Measurements from ENCODE around the gene SULF2. TPM values are rescaled to one million over a fixed set of nuclear protein-coding genes. Genes with fewer than 3 reads are reported as not detected.
A peak's percentile ranks its signal among the peaks of the same experiment; 100 is the strongest.

SULF2 gene
- total RNA-seq, 1 donor from 2014 or later, result 39.7 TPM

DNA sequence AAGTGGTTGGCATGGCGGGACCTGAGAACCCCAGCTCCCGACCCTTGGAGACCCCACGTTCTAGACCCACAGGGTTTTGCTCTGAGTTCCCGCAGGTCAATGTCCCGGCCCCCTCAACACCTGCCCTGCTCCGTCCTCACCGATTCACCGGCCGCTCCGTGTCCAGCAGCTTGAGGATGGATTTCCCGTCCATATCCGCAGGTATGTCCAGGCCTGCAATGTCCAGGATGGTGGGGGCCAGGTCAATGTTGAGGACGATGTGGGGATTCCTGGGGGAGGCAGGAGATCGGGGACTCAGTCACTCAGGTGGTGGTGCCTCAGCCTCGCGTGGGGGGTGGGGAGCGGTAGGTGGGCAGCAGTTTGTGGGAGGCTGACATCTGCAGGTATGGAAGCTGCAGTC, 106.7 kb downstream of the SULF2 start:
- DNase-seq (ENCODE audit: low spot score), result no peak
- intact Hi-C loops (cut with DNase I), result loop anchor here (5.0 kb wide), 1 partner anchor 109 kb away; the partner anchor contains the start of gene SULF2

DNA sequence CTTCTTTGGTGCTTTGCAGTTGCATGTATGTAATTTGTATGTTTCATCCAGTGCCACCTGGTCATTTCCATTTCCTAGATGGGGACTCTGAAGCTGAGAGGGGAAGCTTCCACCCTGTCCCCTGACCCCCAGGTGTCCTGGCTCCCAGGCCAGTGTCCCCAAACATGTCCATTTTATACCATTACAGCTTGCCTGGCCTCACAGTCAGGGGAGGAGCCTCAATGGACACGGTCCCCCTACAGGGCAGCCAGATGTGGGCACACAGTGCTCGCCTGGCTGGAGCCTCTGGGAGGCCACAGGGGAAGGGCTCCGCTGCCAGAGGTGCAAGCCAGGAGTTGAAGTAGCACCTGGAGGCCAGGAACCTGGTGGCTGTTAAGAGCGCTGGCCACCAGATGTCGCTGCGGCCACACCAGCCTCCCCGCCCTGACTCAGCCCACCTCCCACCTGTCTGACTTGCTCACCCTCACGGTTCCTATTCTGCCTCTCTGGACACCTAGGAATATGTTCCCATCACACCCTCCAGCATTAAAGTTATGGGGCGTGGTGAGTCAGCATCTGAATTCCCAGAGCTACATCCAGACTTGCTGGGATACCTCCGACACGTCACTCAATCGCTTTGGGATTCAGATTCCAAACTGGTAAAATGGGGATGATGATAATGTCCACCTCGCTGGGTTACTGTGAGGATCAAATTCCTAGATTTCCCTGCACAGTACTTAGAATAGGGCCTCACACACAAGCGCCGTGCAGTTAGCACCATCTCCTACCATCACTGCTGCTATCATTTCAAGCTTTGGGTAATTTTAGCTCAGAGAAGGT, 107.4 kb downstream of the SULF2 start:
- DNase-seq (ENCODE audit: low spot score), result peak; percentile 80
- intact Hi-C loops (cut with DNase I), result loop anchor here (2.0 to 5.0 kb wide), 2 partner anchors 109 to 943 kb away; partner anchors contain the start of gene SULF2

DNA sequence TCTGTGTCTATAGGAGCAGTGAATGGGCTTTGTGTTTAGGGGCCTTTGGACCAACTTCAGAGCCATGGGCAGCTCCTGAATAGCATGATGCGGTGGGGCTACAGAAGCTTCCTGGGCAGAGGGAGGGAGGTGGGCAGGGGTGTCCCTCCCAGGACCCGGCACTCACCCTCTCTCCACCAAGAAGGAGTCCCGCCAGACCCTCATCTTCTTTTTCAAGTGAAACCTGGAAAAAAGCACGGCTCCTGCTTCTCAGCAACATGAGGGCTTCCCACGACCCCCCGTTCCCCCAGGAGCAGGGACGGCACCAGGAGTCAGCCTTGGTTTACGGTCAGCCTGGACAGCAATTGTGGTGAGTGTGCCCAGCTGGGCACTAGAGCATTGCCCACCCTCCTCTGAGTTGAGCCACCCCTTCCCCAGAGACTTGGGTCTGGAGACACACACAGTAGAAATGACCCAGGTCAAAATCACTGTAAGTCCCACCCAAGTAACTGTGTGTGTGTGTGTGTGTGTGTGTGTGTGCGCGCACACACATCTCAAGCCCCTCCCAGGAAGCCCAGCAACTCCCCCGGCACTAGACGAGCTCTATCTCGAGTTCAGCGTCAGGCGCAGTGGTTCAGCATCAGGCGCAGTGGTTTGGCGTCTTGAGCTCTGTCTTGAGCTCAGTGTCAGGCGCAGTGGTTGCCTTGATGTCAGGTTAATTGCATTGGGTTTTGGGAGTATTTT, 108.2 kb downstream of the SULF2 start:
- intact Hi-C loops (cut with DNase I), result loop anchor here (2.0 to 5.0 kb wide), 2 partner anchors 110 to 944 kb away; partner anchors contain the start of gene SULF2

DNA sequence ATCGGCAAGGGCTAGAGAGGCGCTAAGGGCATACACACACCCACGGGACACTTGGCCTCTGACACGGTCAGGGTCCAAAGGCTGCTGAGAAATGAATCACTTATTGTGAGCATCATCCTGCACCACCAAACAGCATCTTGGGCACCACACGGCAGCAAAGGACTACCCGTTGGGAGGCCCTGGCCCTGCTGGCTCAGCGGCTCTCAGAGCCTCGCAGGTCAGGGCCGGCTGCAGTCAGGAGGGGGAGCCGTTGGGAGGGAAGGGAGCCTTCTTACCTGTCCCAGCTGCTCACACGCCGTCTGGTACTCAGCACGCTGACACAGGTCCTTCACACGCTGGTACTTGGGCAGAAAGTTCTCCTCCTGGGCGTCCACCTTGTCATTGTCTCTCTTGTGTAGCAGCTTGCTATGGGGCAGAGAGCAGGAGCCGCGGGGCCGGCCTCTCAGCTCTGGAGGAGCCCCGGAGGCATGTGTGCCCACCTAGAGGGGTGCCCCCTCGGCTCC, 109.0 kb downstream of the SULF2 start:
- no peak for DNase-seq (ENCODE audit: low spot score)
- intact Hi-C loops (cut with DNase I), result loop anchor here (2.0 to 5.0 kb wide), 2 partner anchors 111 to 945 kb away; partner anchors contain the start of gene SULF2

More for the DNA sequence above, 108.2 kb downstream of the SULF2 start:
- peak; percentile 55 for DNase-seq (ENCODE audit: low spot score)

DNA sequence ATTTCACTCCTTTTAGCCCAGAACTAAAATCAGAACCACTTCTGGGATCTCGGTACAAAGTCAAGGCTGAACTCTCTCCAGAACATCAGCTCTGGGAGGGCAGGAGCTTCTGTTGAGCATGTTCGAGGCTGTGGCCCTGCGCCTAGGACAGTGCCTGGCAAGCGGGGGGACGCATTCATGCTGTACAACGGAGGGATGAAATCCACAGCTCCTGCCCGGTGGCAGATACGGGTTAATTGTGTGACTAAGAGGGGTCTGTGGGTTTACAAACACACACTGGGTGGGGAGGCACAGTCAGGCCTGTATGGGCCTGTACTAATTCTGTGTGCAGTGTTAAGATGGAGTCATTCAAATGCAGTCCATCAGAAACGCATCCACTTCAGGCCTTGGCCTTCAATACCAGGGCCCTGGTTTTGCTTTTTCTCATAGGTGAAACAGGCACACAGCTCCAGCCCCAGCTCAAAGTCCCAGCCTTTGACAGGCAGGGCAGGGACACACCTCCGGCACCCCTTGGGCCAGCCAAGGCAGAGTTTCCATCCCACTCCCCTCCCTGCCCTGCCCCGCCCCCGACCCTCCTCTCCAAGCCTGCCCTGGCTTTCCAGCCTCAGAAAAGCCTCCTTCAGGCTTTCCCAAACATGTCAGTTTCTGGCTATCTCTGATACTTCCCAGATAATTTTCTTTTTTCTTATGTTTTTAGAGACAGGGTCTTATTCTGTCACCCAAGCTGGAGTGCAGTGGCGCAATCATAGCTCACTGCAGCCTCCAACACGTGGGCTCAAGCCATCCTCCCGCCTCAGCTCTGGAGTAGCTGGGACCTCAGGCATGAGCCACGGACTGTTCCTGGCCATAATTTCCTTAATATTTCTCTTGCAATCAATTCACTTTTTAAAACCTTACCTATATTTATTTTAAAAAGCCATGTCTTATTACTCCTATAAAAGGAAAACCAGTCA, 109.8 kb downstream of the SULF2 start:
- intact Hi-C loops (cut with DNase I), result loop anchor here (2.0 to 5.0 kb wide), 2 partner anchors 112 to 945 kb away; partner anchors contain the start of gene SULF2
- DNase-seq (ENCODE audit: low spot score), result no peak

DNA sequence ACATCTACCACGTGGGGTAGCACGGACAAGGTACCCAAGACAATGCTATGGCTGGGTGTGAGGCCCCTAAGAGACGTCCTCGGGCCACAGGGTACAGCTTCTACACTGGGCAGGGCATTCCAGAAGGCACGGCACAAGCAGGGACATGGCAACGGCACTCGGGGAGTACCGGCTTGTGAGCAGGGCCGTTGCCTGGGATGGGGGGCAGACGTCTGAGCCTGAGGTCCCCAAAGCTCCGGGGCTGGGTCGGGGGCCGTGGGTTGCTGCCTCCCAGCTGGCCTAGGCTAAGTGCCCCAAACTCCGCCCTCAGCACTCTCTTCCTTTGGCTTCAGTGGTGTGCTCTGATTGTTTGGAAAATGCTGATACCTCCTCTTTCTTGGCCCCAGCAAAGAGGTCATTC, 110.6 kb downstream of the SULF2 start:
- no peak for DNase-seq (ENCODE audit: low spot score)
- intact Hi-C loops (cut with DNase I), result loop anchor here (5.0 kb wide), 1 partner anchor 113 kb away; the partner anchor contains the start of gene SULF2

DNA sequence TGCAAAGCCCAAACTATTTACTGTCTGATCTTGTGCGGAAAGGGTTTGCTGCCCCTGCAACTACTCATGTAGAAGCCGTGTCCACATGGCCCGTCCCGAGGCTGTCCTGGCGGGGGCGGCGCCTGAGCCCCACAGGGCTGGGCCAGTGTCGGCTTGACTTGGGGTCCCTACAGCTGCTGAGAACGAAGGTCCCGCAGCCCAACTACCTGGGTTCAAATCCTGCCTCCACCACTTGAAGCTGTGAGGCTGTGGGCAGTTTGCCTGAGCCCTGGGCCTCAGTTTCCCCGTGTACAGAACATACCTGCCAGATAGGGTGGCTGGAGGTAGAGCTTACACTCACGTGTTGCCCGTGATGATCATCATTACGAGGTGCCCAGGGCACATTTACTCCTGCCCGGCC, 111.1 kb downstream of the SULF2 start:
- intact Hi-C loops (cut with DNase I), result no loop called here

DNA sequence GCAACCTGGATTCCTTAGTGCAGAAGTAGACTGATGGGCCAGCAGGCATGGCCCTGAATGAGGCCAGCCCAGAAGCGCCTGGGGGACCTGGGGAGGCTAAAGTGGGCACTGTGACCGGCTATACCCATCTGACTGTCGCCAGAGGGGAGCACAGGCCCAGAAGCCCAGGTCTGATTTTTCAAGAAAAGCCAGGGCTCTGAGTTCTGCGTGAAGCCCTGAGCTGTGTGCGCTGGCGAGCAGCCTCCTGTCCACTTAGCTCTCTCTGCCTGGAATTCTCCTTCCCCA, 111.7 kb downstream of the SULF2 start:
- intact Hi-C loops (cut with DNase I), result no loop called here
- DNase-seq (ENCODE audit: low spot score), result no peak

More for the DNA sequence above, 111.1 kb downstream of the SULF2 start:
- DNase-seq (ENCODE audit: low spot score), result no peak

DNA sequence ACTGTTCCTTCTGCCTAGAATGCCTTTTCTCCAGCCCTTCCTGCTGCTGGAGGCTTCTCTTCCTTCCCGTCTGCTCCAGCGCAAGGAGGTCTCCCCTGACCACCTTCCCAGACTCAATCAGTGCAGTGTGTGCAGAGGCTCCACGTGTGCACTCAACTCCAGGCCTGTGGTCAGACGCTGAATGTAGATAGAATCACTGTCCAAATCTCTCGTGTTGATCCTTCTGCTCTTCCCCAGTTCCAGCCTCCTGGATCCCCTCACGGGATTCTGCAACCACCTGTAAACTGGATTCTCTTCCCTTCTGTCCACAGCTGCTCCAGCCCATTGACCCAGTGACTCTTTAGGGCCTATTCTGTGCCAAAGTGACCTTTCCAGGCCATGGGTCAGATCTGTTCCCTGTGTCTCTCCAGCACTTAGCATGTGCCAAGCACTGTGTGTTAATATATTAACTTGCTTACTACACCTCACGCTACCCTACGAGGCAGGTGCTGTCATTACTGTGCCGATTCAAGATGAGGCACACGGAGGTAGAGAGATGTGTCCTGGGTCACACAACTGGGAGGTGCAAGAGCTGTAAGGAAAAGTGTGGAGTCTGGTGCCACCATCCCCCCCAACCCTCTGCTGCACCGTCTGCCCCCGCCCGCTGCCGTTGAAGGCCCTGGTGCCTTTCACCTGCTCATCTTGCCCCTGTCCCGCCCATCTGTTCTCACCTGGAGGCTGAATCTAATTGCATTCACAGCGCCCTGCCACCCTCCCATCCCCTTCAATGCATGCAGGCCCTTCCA, 112.2 kb downstream of the SULF2 start:
- DNase-seq (ENCODE audit: low spot score), result no peak
- intact Hi-C loops (cut with DNase I), result no loop called here

DNA sequence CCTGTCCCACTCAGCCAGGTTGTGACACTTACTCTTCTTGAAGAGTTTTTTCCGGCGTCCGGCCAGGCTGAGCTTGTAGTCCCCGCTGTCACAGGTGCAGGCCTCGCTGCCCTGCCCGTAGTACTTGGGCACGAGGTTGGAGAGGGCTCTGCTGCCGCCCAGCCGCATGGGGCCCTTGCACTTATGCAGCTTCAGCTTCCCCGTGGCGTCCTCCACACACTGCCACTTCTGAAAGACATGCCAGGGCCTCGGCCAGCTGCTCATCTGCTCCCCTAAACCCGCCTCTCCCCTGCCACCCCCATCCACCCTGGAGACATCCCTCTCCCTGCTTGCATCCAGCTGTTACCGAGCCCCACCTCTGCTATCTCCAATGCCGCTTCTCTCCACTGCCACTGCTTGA, 113.1 kb downstream of the SULF2 start:
- DNase-seq (ENCODE audit: low spot score), result no peak
- intact Hi-C loops (cut with DNase I), result no loop called here

DNA sequence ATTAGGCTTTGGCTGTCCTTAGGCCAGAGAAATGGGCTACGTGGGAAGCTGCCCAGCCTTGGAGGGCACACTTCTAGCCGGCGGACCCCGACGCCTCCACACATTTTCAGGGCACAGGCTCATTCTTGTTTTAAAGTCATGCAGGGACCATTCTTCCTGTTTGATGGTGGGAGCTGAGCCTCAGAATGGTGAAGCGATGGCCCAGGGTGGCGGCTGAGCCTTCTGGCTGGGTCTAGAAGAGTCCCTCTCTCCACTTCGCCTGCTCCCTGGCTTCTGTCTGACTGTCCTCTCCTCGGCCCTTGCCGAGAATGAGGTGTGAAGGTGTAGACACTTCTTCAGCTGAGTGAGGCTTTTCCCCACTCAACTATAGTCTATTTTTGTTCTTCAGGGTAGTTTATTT, 114.4 kb downstream of the SULF2 start:
- intact Hi-C loops (cut with DNase I), result no loop called here
- no peak for DNase-seq (ENCODE audit: low spot score)

DNA sequence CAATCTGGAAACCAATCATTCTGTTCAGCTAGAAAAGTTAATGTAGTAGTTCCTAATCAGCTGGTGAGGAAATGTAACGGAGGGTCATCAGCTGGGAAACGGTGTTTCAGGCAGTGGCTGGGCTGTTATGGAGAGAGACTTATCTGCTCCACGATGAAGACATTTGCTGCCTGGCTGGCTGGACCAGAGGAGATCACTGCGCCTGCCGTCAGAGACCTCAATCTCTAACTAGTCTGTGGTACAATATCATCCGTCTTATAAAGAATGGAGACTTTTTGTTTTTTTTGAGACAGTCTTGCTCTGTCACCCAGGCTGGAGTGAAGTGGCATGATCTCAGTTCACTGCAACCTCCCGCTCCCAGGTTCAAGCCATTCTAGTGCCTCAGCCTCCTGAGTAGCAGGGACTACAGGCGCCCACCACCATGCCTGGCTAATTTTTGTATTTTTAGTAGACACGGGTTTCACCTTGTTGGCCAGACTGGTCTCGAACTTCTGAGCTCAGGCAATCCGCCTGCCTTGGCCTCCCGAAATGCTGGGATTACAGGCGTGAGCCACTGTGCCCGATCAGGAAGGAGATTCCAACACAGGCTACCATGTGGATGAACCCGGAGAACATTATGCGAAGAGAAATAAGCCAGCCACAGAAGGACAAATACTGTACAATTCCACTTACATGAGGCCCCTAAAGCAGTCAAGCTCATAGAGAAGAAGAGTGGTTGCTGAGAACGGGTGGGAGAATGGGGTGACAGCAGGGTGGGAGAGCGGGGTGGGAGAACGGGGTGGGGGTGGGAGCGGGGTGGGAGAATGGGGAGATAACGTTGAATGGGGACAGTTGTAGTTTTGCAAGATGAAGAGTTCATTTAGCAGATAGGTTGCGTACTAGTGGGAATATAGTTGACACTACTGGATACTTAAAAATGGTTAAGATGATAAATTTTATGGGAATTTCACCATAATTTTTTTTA, 115.1 kb downstream of the SULF2 start:
- intact Hi-C loops (cut with DNase I), result no loop called here
- DNase-seq (ENCODE audit: low spot score), result no peak

DNA sequence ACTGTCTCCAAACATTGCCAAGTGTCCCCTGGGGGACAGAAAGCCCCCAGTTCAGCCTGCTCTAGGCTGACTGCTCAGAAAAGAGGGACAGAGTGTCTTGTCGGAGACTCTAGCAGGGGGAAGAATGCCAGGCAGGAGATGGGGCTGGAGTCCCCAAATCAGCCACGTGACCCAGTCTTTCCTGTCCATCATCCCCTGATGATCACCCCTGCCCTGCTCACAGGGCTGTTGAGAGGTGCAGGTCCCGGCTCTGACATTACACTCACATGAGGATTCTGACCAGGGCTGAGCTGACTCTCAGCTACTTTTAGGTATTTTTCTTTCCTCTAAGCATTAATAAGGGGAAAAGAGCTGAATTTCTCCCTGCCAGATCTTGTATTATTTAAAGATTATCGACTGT, 115.8 kb downstream of the SULF2 start:
- intact Hi-C loops (cut with DNase I), result no loop called here
- no peak for DNase-seq (ENCODE audit: low spot score)

DNA sequence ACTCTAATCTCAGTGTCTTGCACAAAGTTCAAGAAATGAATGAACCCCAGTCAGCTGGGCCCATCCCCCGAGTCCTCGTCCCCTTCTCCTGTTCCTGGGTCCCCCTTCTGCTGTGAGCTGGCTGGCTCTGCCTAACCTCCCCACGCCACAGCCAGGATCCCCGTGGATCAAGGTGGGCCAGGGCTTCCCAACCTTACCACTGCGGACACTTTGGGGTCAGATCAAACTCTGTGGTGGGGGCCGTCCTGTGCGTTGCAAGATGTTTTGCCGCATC, 116.2 kb downstream of the SULF2 start:
- intact Hi-C loops (cut with DNase I), result no loop called here

DNA sequence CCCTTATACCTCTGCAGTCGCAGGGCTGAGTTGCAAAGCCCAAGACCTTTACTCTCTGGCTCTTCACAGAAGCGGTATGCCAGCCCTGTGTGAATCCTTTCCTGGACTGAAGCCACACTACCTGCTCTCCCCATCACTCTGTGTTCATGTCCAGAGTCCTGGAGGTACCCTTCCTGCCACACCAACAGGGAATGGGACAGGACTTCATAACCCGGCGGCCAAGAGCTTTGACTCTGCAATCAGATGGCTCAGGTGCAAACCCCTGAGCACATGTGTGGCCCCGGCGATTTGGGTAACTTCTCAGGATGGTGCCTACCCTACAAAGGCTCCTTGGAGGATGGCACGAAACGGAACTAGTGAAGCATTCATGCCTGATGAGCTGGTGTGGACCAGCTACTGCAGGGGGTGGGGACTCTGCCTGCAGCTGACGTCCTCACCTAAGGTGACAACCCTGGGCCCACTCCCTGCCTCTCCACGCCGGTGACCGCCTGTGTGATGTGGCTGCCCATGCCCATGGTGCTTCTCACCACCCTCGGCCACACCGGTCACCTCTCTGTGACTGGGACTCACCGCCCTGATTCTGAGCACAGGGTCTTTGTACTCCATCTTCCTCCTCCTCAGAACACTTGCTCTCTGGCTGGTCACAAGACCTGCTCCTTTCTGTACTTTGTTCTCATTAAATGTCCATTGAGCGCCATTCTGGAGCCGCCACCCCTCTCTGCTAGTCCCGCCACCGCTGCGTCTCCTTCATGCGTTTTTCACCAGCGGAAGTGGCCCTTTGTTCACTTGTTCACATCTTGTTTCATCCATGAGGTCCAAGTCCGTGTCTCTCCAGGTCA, 116.7 kb downstream of the SULF2 start:
- intact Hi-C loops (cut with DNase I), result no loop called here
- no peak for DNase-seq (ENCODE audit: low spot score)

More for the DNA sequence above, 116.2 kb downstream of the SULF2 start:
- no peak for DNase-seq (ENCODE audit: low spot score)

DNA sequence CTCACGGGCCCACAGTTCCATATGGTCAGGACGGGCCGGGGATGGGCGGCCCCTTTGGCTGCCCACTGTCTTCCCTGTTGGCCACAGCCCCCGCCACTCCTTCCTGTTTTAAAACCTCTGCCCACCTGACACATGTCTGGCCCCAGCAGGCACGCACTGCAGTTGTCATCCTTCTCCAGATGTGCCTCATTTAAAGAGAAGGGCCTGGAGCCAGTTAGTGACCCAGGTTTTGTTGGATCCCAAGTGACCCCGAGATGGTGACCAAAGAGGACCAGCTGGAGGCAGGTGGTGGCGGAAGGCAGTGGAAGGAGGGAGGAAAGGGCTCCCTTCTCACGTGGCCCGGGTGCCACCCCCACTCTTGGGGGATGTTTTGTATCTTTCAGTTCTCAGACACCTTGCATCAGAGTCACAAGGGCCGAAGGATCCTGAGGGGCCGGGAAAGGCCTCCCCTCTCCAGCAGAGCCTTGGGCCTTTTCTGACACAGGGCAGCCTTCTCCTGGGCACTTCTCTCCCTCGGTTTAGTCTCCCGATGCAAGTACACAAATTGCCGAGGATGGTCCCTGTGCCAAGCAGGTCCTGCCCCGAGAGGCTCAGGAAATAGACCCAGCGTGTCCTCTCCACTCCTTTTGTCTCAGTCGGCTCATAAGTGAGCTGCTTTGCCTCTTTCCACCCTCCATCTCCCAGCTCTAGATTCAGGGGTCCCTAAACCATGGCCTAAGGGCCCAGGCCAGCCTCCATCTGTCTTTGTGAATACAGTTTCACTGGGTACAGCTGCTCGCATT, 117.6 kb downstream of the SULF2 start:
- intact Hi-C loops (cut with DNase I), result no loop called here
- no peak for DNase-seq (ENCODE audit: low spot score)

Measured in cardiac septum (tissue), 1 donor.